Activated CD8-positive, alpha-beta memory T cell treated with anti-CD3 and anti-CD28 coated beads, Interleukin-2, amount 50 U/mL, for 4 hours (primary cell): Measurements from ENCODE around the gene TMEM81.

ENCODE experiments used
- DNase-seq: peaks from one replicate; pipeline ENCODE4 v3.0.0-alpha.2; 2020

The TMEM81 gene

GRCh38 chr1:205075642-205076155, 8.6 kb downstream of the TMEM81 start:
- DNase-seq = no peak

GRCh38 chr1:205074513-205074912, 9.7 kb downstream of the TMEM81 start:
- no peak for DNase-seq

- no peak for DNase-seq
Measured at GRCh38 chr1:205074084-205074483, 10.2 kb downstream of the TMEM81 start.

- no peak for DNase-seq
Measured at GRCh38 chr1:205073511-205073910, 10.7 kb downstream of the TMEM81 start.

- DNase-seq = no peak
Measured at GRCh38 chr1:205072881-205073280, 11.4 kb downstream of the TMEM81 start.

GRCh38 chr1:205072286-205072685, 12.0 kb downstream of the TMEM81 start:
- no peak for DNase-seq

- no peak for DNase-seq
Measured at GRCh38 chr1:205071801-205072200, 12.5 kb downstream of the TMEM81 start.

- no peak for DNase-seq
Measured at GRCh38 chr1:205071028-205071409, 13.2 kb downstream of the TMEM81 start.

GRCh38 chr1:205069371-205070125, 14.7 kb downstream of the TMEM81 start:
- no peak for DNase-seq

- no peak for DNase-seq
Measured at GRCh38 chr1:205068457-205069040, 15.7 kb downstream of the TMEM81 start.

GRCh38 chr1:205068001-205068400, 16.3 kb downstream of the TMEM81 start:
- no peak for DNase-seq

- no peak for DNase-seq
Measured at GRCh38 chr1:205067031-205067430, 17.2 kb downstream of the TMEM81 start.

GRCh38 chr1:205066141-205066818, 18.0 kb downstream of the TMEM81 start:
- DNase-seq = no peak

GRCh38 chr1:205065666-205066065, 18.6 kb downstream of the TMEM81 start:
- DNase-seq = no peak

GRCh38 chr1:205064741-205065316, 19.4 kb downstream of the TMEM81 start:
- no peak for DNase-seq

GRCh38 chr1:205064301-205064700, 20.0 kb downstream of the TMEM81 start:
- no peak for DNase-seq

GRCh38 chr1:205062895-205063294, 21.4 kb downstream of the TMEM81 start:
- no peak for DNase-seq

- no peak for DNase-seq
Measured at GRCh38 chr1:205062319-205062718, 21.9 kb downstream of the TMEM81 start.

GRCh38 chr1:205061665-205062069, 22.6 kb downstream of the TMEM81 start:
- peak; percentile 62 for DNase-seq

GRCh38 chr1:205061227-205061626, 23.0 kb downstream of the TMEM81 start:
- DNase-seq = no peak

GRCh38 chr1:205060746-205061145, 23.5 kb downstream of the TMEM81 start:
- no peak for DNase-seq

- DNase-seq = no peak
Measured at GRCh38 chr1:205059660-205060059, 24.6 kb downstream of the TMEM81 start.

- no peak for DNase-seq
Measured at GRCh38 chr1:205058853-205059252, 25.4 kb downstream of the TMEM81 start.
